Bladder microvascular endothelial cell (primary cell): Measurements from ENCODE around the gene PDPK1. TPM values are rescaled to one million over a fixed set of nuclear protein-coding genes. Genes with fewer than 3 reads are reported as not detected.

ENCODE experiments used
- total RNA-seq: library from RNA; depleted of rRNA; stranded (reverse); fragments of >200 nt; gene quantifications from 2 replicates; pipeline ENCODE4 v1.2.3, GENCODE V29; 2014

The PDPK1 gene
- 16.5 and 22.6 TPM in 2 replicates for total RNA-seq

GRCh38 chr16:2537451-2538379 lies at the start of gene PDPK1:
PDPK1 (plus strand) TSS chr16:2538021; CDS start chr16:2538113, 92 bp downstream.

DNA sequence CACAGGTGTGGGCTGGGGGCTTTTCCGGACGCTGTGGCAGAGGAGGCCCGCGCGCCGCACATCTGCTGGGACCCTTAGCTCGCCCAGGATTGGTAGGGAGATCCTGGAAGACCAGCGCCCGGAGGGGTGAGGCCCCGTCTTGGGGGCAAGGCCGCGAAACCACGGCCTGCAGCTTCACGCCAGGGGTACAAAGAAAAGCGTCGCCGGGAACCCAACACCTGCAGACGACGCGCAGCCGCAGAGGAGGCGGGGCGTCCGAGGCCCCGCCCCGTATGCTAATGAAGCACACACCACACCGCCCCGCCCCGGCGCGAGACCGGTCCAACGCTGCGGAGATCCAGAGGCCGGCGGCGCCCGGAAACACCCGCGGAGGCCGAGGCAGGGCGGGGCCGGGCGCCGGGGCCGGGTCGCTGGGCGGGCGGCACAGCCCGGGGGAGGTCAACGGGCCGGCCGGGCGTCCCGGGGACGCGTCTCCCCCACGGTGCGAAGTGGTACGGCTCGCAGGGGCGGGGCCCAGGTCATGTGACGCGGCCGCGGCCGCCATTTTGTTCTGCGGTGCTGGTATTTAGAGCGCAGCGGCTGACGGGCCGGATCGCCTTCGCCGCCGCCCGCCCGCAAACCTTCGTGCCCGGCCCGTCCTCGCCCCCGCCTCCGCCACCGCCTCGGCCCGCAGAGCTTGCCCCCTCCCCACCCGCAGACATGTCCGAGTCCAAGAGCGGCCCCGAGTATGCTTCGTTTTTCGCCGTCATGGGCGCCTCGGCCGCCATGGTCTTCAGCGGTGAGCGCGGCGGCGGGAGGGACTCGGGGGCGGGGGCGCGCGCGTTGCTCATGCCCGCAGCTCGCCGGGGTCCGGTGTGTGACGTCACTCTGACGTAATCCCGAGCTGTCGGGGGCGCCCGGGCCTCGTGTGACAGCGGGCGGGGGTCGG lies 24.2 kb upstream of the PDPK1 start, which contains the start of gene ATP6V0C:
TSS of gene ATP6V0C (plus strand) at position 548 of the 928 bp plus-strand sequence. CDS start at position 700, 152 bp downstream.

GRCh38 chr16:2520097-2520783 lies 17.6 kb upstream of the PDPK1 start, which contains the start of gene AMDHD2:
AMDHD2 (plus strand) TSS chr16:2520371; CDS start chr16:2520459, 88 bp downstream.

DNA sequence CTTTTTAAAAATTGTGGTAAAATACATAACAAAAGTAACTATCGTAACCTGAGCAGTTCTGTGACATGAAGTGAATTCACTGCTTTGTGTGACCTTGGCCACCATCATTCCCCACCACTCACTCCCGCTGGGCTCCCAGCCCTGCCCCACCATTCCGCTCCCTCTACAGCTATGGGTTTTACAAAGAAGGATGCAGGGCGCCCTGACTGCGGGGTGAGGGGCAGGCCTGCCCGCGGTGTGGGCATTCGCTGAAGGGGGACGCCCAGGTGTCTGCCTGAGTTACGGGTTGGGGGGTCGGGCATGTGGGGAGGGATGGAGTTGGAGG lies 6.5 kb upstream of the PDPK1 start, which contains the start of gene CEMP1:
TSS of gene CEMP1 (minus strand) at position 38 of the 325 bp plus-strand sequence. CDS start 335 bp downstream, outside the sequence.

Other genes starting within 250 kb of the PDPK1 start
- 19.4 and 67.6 TPM in 2 replicates for gene ABCA3, start 197.3 kb upstream of the PDPK1 start, total RNA-seq
- gene CCNF, start 108.6 kb upstream of the PDPK1 start, total RNA-seq: 22.8 and 41.6 TPM in 2 replicates
- 5.9 and 7.1 TPM in 2 replicates for gene TEDC2, start 77.9 kb upstream of the PDPK1 start, total RNA-seq
- 0.13 TPM in 1 of 2 replicates, not detected in the other for gene NTN3, start 66.7 kb upstream of the PDPK1 start, total RNA-seq
- gene TBC1D24, start 62.9 kb upstream of the PDPK1 start, total RNA-seq: 6.5 and 19.8 TPM in 2 replicates
- gene ATP6V0C, start 24.1 kb upstream of the PDPK1 start, total RNA-seq: 5.7 and 17.4 TPM in 2 replicates
- gene AMDHD2, start 17.6 kb upstream of the PDPK1 start, total RNA-seq: 32.9 and 54.7 TPM in 2 replicates
- gene CEMP1, start 6.6 kb upstream of the PDPK1 start, total RNA-seq: not detected in 2 replicates
- 21.2 and 24.5 TPM in 2 replicates for gene KCTD5, start 144.5 kb downstream of the PDPK1 start, total RNA-seq
- gene PRSS27, start 182.2 kb downstream of the PDPK1 start, total RNA-seq: 0.16 and 0.19 TPM in 2 replicates
- gene SRRM2, start 214.6 kb downstream of the PDPK1 start, total RNA-seq: 25.3 and 76.9 TPM in 2 replicates
- gene ELOB, start 239.3 kb downstream of the PDPK1 start, total RNA-seq: 227 and 361 TPM in 2 replicates
- gene PRSS33, start 249.5 kb downstream of the PDPK1 start, total RNA-seq: not detected in 2 replicates